ES-I3 (cell line): Measurements from ENCODE around the gene NRG3.

ENCODE experiments used
- H3K36me3 ChIP-seq: 2 replicates; pipeline ENCODE4 v1.6.1; 2013; ENCODE audit warnings: mild to moderate bottlenecking, low read length, control low read depth, moderate library complexity; ENCODE audit not compliant: insufficient read depth
- H3K4me1 ChIP-seq: 2 replicates; pipeline ENCODE4 v1.6.1; 2013; ENCODE audit warnings: mild to moderate bottlenecking, control low read depth, low read length; ENCODE audit not compliant: insufficient read depth
- H3K9ac ChIP-seq: 2 replicates; pipeline ENCODE4 v1.6.1; 2013; ENCODE audit warnings: low read depth, mild to moderate bottlenecking, low read length, moderate library complexity
- H3K9me3 ChIP-seq: 2 replicates; pipeline ENCODE4 v1.6.1; 2013; ENCODE audit warnings: mild to moderate bottlenecking, low read length, moderate library complexity; ENCODE audit not compliant: control insufficient read depth, insufficient read depth

Gene NRG3

GRCh38 chr10:82378146-82378545 is 503.2 kb downstream of the NRG3 start:
- Histone ChIP-seq H3K4me1 (no peaks in the 10 kb centered on the region), H3K9me3 (no peaks in the 10 kb centered on the region), H3K36me3 (no peaks in the 10 kb centered on the region), H3K9ac (no peak overlapping the region)

DNA sequence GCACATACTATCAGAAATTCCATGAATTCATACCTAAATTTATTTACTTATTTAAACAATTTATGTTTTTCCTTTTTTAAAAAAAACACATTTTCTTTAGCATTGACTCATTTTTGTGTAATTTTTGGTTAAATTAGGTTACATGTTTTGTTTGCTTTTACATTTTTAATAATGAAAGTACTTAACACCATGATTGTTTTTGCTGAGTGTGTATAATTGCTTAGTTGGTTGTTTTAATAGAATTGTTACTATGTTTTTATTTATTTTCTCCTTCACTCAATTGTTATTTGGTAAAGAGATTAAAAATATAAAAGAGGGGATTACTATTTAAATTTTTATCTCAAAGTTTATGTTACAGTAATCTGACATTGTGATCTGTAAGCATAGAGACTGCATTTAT is 508.4 kb downstream of the NRG3 start:
- H3K36me3 ChIP-seq, result no peaks in the 10 kb centered on the region
- H3K4me1 ChIP-seq, result no peaks in the 10 kb centered on the region
- H3K9me3 ChIP-seq, result no peaks in the 10 kb centered on the region
- no peak overlapping the region for H3K9ac ChIP-seq

GRCh38 chr10:82390866-82391658 is 516.1 kb downstream of the NRG3 start:
- no peak overlapping the region for H3K9ac ChIP-seq
- no peaks in the 10 kb centered on the region; the same call in 1 of the 2 replicates for H3K4me1 ChIP-seq
- H3K36me3 ChIP-seq, result no peaks in the 10 kb centered on the region
- H3K9me3 ChIP-seq, result no peaks in the 10 kb centered on the region

- Histone ChIP-seq H3K36me3 (no peaks in the 10 kb centered on the region), H3K9ac (no peak overlapping the region), H3K9me3 (no peaks in the 10 kb centered on the region), H3K4me1 (peaks cover 3% of the 10 kb centered on the region; the same call in 1 of the 2 replicates)
Measured at GRCh38 chr10:82391971-82392370, 517.0 kb downstream of the NRG3 start.

GRCh38 chr10:82392533-82392932 is 517.5 kb downstream of the NRG3 start:
- Histone ChIP-seq H3K36me3 (no peaks in the 10 kb centered on the region), H3K9ac (no peak overlapping the region), H3K9me3 (no peaks in the 10 kb centered on the region), H3K4me1 (peaks cover 5% of the 10 kb centered on the region; the same call in 1 of the 2 replicates)

DNA sequence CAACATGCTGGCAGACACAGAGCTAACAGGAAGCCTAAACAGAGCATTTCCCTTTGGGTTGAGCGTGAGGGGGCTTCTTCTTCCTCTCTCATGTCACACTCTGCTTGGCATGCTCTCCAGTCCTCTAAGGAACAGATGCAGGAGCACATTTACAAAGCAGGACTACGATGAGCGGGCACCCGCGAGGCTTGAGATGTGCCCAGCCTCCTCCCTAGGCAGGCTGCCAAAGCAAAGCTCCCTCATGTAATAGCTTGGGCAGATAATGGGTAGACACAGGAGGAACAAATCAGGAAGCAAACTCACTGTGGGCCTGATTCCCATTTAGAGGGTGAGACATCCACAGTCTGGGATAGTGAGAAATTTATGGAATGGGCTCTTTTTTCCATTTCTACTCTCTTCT is 519.1 kb downstream of the NRG3 start:
- no peaks in the 10 kb centered on the region for H3K36me3 ChIP-seq
- no peak overlapping the region for H3K9ac ChIP-seq
- no peaks in the 10 kb centered on the region for H3K9me3 ChIP-seq
- H3K4me1 ChIP-seq, result peaks cover 8% of the 10 kb centered on the region; the same call in 1 of the 2 replicates

GRCh38 chr10:82394987-82395386 is 520.0 kb downstream of the NRG3 start:
- H3K4me1 ChIP-seq, result peaks cover 8% of the 10 kb centered on the region; the same call in 1 of the 2 replicates
- H3K9me3 ChIP-seq, result no peaks in the 10 kb centered on the region
- H3K36me3 ChIP-seq, result no peaks in the 10 kb centered on the region
- H3K9ac ChIP-seq, result no peak overlapping the region

- H3K4me1 ChIP-seq, result 0 out of 2 replicates have a peak, but pooled peaks cover 8% of the 10 kb centered on the region
- H3K9me3 ChIP-seq, result no peaks in the 10 kb centered on the region
- H3K9ac ChIP-seq, result no peak overlapping the region
- H3K36me3 ChIP-seq, result no peaks in the 10 kb centered on the region
Measured at GRCh38 chr10:82396886-82397285, 521.9 kb downstream of the NRG3 start.

GRCh38 chr10:82397854-82398253 is 522.9 kb downstream of the NRG3 start:
- H3K9me3 ChIP-seq, result no peaks in the 10 kb centered on the region
- H3K36me3 ChIP-seq, result no peaks in the 10 kb centered on the region
- 0 out of 2 replicates have a peak, but pooled peaks cover 8% of the 10 kb centered on the region for H3K4me1 ChIP-seq
- no peak overlapping the region for H3K9ac ChIP-seq

- no peak overlapping the region for H3K9ac ChIP-seq
- no peaks in the 10 kb centered on the region for H3K36me3 ChIP-seq
- H3K4me1 ChIP-seq, result 0 out of 2 replicates have a peak, but pooled peaks cover 8% of the 10 kb centered on the region
- H3K9me3 ChIP-seq, result no peaks in the 10 kb centered on the region
Measured at GRCh38 chr10:82399850-82400249, 524.9 kb downstream of the NRG3 start.

- Histone ChIP-seq H3K36me3 (no peaks in the 10 kb centered on the region), H3K9ac (no peak overlapping the region), H3K4me1 (0 out of 2 replicates have a peak, but pooled peaks cover 8% of the 10 kb centered on the region), H3K9me3 (no peaks in the 10 kb centered on the region)
Measured at GRCh38 chr10:82400841-82401240, 525.8 kb downstream of the NRG3 start.

DNA sequence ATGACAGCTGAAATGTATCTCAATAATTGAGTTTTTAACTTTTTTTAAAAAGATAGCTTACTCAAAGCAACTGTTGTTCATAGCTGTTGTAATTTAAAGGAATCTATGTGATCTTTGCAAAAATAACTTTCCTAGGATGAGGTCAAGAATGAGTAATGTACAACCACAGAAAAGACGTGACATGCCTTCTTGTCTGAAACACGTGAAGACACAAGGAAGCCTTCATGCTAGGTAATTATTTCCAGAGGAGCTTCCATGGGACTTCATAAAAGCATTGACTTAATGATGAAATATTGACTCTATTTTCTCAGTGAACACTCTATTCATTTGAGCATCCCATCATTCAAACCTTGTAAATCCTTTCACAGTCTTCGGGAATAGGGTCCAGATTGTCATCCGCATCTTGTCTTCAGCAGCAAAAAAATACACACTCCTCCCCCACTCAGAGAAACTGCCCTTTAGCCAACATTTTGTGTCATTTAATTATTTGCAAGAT is 528.0 kb downstream of the NRG3 start:
- H3K9ac ChIP-seq, result no peak overlapping the region
- H3K36me3 ChIP-seq, result no peaks in the 10 kb centered on the region
- H3K4me1 ChIP-seq, result no peaks in the 10 kb centered on the region
- H3K9me3 ChIP-seq, result no peaks in the 10 kb centered on the region

GRCh38 chr10:82409671-82410070 is 534.7 kb downstream of the NRG3 start:
- Histone ChIP-seq H3K9me3 (no peaks in the 10 kb centered on the region), H3K36me3 (no peaks in the 10 kb centered on the region), H3K9ac (no peak overlapping the region), H3K4me1 (no peaks in the 10 kb centered on the region)

DNA sequence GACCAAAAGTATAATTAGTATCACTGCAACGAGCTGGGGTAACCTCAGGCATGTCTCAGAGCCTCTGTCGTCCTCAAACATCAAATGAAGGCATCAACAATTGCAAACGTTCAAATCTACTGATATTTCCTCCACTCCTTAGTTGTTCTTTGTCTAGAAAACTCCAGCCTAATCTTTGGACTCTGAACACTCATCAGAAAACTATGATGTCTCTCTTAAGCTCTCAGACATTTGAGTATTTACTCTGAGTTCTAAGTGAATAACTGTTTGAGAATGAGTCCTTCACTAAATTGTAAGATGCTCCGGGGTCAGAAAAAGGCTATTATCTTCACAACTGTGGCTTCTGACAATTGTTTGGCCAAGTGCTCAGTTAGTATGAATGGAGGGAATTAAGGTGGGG is 536.4 kb downstream of the NRG3 start:
- H3K9me3 ChIP-seq, result no peaks in the 10 kb centered on the region

DNA sequence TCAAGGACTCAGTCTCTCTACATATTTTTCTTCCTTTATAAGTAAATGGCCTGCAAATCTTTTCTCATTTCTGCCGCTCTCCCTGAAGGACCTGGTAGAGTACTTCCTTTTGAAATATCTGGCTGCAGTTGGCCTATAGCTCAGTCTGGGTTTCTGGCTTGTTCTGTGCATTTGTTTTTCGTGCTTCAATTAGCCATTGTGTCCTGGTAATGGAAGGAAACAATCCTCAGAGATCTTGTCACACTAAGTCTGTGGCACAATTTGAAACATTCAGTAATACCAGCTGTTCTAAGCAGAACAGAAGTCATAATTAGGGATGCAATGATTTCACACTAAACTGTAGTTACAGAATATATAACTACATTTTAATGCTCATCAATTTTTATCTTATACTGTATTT is 545.0 kb downstream of the NRG3 start:
- H3K36me3 ChIP-seq, result no peaks in the 10 kb centered on the region
- H3K9ac ChIP-seq, result no peak overlapping the region
- no peaks in the 10 kb centered on the region for H3K9me3 ChIP-seq

More for the DNA sequence above, 536.4 kb downstream of the NRG3 start:
- Histone ChIP-seq H3K9ac (no peak overlapping the region), H3K36me3 (no peaks in the 10 kb centered on the region), H3K4me1 (no peaks in the 10 kb centered on the region)

More for the DNA sequence above, 545.0 kb downstream of the NRG3 start:
- H3K4me1 ChIP-seq, result no peaks in the 10 kb centered on the region
